GM13976 (cell line): ENCODE results near the gene OSBP2.
A peak's percentile ranks its signal among the peaks of the same experiment; 100 is the strongest.

Experiments used
- DNase-seq: peaks from one replicate; pipeline ENCODE4 v3.0.0; 2012; ENCODE audit warnings: low spot score
- in situ Hi-C: fragments of 300-500 bp; cut with MboI; formaldehyde crosslinking; loops from one replicate; pipeline ENCODE4 v1.12.0; 2022; ENCODE audit warnings: low sequenced_read_pairs, mixed read lengths, inconsistent platforms; ENCODE audit not compliant: unreplicated experiment
- TF ChIP-seq, protein P1 (sequence below): IDR thresholded peaks from 2 replicates; pipeline ENCODE4 v1.5.1; 2012; ENCODE audit warnings: borderline replicate concordance, mild to moderate bottlenecking; ENCODE audit not compliant: insufficient read depth; ENCODE audit errors: extremely low read depth, missing control alignments, control extremely low read depth

Gene OSBP2

DNA sequence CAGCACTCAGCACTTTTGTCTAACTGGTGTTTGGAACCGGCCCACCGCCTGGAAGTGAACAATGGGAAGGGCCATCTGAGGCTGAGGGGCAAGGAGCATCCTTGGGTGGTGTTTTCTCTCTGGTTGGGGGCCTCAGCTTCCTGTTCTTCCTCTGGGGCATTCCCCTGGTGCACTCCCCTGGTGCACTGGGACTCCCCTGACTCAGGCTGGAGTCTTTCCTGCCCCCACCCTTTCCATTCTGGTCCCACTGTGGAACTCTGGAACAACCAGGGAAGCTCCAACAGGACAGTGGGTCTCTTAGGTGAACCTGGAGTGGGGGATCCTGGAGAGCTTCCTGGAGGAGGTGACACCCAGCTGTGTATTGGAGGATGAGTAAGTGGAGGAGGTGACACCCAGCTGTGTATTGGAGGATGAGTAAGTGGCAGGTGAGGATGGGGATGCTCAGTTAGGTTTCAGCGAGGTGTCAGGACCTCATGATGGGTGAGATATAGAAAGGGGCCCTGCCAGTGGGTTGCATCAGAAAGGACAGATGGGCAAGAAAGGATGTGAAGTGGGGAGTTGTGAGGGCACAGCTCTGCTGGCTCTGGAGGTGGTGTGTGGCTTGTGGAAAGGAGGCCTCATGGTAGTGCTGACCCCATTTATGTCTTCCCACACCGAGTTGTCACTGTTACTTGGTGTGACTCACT, 132.1 kb downstream of the OSBP2 start:
- TF ChIP-seq, protein P1, sequence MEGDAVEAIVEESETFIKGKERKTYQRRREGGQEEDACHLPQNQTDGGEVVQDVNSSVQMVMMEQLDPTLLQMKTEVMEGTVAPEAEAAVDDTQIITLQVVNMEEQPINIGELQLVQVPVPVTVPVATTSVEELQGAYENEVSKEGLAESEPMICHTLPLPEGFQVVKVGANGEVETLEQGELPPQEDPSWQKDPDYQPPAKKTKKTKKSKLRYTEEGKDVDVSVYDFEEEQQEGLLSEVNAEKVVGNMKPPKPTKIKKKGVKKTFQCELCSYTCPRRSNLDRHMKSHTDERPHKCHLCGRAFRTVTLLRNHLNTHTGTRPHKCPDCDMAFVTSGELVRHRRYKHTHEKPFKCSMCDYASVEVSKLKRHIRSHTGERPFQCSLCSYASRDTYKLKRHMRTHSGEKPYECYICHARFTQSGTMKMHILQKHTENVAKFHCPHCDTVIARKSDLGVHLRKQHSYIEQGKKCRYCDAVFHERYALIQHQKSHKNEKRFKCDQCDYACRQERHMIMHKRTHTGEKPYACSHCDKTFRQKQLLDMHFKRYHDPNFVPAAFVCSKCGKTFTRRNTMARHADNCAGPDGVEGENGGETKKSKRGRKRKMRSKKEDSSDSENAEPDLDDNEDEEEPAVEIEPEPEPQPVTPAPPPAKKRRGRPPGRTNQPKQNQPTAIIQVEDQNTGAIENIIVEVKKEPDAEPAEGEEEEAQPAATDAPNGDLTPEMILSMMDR = no peak
- in situ Hi-C loops = no loop called here
- DNase-seq = peak; percentile 33

- TF ChIP-seq, protein P1 = no peak
- peak; percentile 5 for DNase-seq
- in situ Hi-C loops = no loop called here
These were observed 133.0 kb downstream of the OSBP2 start for GRCh38 chr22:30827646-30828045.

DNA sequence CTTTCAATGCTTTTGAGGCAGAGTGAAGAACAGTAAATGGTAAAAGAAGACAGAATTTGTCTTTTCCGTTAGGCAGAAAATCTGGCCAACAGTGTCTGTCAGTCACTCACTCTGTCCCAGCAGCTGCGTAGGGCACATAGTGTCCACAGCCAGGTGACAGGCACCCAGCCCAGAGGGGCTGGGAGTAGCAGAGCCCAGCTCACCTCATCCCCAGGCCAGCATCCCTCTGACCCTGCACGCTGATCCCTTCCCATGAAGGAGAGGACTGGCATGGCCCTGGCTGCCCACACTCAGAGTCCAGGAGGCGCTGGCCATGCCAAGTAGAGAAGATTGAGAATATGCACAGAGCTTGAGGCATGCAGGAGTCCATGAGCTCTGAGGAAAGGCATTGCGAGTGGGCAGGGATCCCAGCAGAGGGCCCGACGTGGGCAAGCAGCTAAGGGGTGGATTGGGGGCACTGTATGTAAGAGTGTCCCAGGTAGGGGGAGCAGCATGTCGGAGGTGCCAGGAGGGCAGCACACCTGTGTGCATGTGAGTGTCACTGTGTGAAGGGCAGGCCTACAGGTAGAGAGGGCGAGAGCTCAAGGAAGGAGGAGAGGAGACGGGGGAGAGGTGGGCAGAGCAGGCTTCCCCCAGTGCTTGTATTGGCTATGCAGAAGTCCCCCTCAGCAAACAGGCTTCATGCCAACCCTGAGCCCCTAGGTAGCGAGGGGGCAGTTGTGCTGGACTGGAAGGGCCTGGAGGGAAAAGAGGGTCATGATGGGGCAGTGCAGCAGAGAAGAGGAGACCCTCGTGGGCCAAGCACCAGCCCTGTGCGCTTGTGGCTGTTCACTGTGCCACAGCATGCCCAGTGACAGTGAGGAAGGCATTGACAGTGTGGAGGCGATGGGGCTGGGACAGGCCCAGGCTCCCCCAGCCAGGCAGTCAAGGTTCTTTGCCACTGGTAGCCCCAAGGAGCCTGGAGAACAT, 133.8 kb downstream of the OSBP2 start:
- in situ Hi-C loops = no loop called here
- DNase-seq = peak; percentile 11
- TF ChIP-seq, protein P1 = no peak

DNA sequence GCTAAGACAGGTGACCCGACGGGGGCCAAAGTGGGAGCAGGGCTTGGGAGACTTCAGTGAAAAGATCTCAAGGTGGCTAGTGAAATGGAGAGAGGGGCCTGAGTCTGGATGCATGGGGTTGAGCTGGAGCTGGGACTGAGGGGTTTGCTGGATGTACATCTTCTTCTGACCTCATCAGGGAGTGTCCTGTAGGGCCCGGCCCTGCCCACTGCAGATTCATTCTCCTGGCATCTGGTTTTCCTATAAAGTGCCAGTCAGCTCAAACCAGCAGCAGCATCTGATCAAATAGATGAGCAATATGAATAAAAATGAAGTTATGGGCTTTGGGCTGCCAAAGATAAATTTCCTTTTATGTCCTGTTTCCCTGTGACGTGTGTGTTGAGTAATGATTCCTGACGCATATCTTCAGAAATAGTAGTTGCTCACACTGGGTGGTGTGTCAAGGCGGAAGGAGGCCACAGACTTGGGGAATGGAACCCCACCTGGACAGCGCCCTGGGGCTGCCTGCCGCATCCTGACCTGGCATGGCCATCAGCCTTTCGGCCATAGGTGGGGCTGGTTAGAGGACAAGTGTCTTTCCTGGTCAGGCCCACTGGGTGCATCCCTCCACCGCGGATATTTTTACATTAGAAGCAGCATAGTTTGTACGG, 135.4 kb downstream of the OSBP2 start:
- in situ Hi-C loops = no loop called here
- TF ChIP-seq, protein P1 = no peak
- peak; percentile 8 for DNase-seq

- TF ChIP-seq, protein P1 = no peak
- in situ Hi-C loops = no loop called here
- no peak for DNase-seq
These were observed 136.2 kb downstream of the OSBP2 start for GRCh38 chr22:30830907-30831306.

DNA sequence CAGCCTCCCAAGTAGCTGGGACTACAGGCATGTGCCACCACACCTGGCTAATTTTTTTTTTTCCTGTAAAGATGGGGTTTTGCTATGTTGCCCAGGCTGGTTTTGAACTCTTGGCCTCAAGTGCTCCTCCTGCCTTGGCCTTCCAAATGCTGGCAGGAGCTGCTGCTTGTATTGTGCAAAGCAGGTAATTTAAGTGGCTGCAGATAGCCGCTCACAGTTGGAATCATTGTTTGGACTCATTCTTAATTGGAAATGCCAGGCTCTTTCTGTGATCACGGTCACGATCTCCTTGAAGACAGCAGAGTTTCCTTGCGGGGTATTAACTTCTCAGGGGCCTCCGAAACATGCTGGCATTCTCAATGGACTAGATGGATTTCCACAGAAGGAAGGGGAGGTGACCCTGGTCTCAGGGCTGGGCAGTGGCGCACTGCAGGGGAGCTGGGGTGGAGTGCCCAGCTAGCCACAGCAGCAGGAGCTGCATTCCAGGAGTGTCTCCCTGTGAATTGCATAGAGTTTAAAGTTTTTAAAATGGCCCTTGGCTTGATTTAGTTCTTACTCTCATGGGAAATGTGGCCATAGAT, 137.8 kb downstream of the OSBP2 start:
- no peak for DNase-seq
- in situ Hi-C loops = no loop called here
- TF ChIP-seq, protein P1 = no peak
